ENCODE measurements around the gene PLCB3. TPM values are rescaled to one million over a fixed set of nuclear protein-coding genes. Genes with fewer than 3 reads are reported as not detected.

Gene PLCB3
- total RNA-seq, 1 donor from 2014 or later: 36.2 TPM

DNA sequence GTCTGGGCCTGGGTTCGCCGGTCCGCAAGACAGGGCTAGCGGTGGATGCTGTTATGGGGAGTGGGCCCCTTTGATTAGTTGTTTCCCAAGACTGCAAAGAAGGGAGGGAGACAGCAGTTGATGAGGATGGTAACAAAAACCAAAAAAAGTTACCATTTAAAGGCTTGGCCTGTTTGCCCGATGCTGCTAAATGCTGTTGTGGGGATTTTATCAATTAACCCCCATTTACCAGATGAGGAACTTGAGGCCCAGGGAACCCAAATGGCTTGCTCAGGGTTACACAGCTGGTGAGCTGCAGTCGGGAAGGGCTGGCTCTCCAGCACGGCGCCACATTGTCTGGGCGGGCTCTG lies 28.7 kb upstream of the PLCB3 start:
- H3K4me1 Mint-ChIP-seq (ENCODE audit: low read depth, unreplicated experiment): no peaks in the 10 kb centered on the region
- no peaks in the 10 kb centered on the region for H3K36me3 Mint-ChIP-seq (ENCODE audit: unreplicated experiment)
- TF ChIP-seq, protein P1, sequence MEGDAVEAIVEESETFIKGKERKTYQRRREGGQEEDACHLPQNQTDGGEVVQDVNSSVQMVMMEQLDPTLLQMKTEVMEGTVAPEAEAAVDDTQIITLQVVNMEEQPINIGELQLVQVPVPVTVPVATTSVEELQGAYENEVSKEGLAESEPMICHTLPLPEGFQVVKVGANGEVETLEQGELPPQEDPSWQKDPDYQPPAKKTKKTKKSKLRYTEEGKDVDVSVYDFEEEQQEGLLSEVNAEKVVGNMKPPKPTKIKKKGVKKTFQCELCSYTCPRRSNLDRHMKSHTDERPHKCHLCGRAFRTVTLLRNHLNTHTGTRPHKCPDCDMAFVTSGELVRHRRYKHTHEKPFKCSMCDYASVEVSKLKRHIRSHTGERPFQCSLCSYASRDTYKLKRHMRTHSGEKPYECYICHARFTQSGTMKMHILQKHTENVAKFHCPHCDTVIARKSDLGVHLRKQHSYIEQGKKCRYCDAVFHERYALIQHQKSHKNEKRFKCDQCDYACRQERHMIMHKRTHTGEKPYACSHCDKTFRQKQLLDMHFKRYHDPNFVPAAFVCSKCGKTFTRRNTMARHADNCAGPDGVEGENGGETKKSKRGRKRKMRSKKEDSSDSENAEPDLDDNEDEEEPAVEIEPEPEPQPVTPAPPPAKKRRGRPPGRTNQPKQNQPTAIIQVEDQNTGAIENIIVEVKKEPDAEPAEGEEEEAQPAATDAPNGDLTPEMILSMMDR (IDR thresholded peaks at IDR 0.05; ENCODE audit: partially characterized antibody, unreplicated experiment): no peak
- peaks cover 2% of the 10 kb centered on the region for H3K27me3 Mint-ChIP-seq (ENCODE audit: unreplicated experiment)
- no peaks in the 10 kb centered on the region for H3K9me3 Mint-ChIP-seq (ENCODE audit: unreplicated experiment)
- no peak for DNase-seq
- no peak overlapping the region for H3K4me3 Mint-ChIP-seq (ENCODE audit: unreplicated experiment)
- H3K27ac Mint-ChIP-seq (ENCODE audit: unreplicated experiment): no peak overlapping the region

DNA sequence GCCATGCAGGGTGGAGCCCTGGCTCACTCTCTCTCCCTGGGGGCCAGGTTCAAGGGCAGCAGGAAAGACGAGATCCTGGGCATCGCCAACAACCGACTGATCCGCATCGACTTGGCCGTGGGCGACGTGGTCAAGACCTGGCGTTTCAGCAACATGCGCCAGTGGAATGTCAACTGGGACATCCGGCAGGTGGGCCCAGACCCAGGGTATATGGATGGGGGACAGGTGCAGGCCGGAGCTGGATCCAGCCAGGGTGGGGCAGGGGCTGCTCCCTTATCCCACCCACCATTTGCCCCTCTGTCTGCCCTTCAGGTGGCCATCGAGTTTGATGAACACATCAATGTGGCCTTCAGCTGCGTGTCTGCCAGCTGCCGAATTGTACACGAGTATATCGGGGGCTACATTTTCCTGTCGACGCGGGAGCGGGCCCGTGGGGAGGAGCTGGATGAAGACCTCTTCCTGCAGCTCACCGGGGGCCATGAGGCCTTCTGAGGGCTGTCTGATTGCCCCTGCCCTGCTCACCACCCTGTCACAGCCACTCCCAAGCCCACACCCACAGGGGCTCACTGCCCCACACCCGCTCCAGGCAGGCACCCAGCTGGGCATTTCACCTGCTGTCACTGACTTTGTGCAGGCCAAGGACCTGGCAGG lies 28.2 kb upstream of the PLCB3 start:
- peaks cover 2% of the 10 kb centered on the region for H3K27me3 Mint-ChIP-seq (ENCODE audit: unreplicated experiment)
- TF ChIP-seq, protein P1 (IDR thresholded peaks at IDR 0.05; ENCODE audit: partially characterized antibody, unreplicated experiment): no peak
- no peaks in the 10 kb centered on the region for H3K9me3 Mint-ChIP-seq (ENCODE audit: unreplicated experiment)
- H3K36me3 Mint-ChIP-seq (ENCODE audit: unreplicated experiment): no peaks in the 10 kb centered on the region
- H3K27ac Mint-ChIP-seq (ENCODE audit: unreplicated experiment): no peak overlapping the region
- H3K4me1 Mint-ChIP-seq (ENCODE audit: low read depth, unreplicated experiment): no peaks in the 10 kb centered on the region
- no peak overlapping the region for H3K4me3 Mint-ChIP-seq (ENCODE audit: unreplicated experiment)
- DNase-seq: no peak

DNA sequence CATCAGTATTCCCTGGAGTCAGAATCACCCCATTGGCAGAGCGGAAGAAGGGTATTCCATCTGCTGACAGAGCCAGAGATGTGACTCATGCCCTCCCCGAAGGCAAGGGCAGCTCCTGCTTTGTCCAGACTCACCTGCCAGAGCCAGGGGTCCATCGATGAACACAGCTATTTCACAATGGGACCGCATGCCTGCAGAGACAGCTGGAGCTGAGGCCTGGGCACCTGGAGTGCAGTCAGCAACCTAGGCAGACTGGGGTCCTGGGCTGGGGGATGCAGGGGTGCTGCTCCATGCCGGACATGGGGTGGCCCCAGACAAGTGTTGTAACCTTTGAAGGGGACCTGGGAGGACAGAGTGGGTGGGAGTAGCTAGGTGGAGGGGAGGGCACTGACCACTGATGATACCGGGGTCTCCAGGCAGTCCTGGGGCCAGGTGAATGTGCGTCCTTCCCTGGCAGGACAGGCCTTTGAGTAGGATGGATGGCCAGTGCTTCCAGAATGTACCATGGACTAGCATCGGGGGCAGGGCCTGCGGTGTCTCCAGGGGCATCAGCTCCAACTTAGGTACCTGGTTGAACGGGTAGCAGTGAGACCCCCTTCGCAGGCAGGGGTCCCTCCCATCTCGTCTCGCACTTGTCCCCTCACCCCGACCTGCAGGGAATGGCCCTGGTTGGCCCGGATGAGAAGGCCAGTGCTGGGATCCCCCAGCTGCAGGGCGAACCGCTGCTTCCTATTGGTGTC lies 27.0 kb upstream of the PLCB3 start:
- no peak for DNase-seq
- no peaks in the 10 kb centered on the region for H3K36me3 Mint-ChIP-seq (ENCODE audit: unreplicated experiment)
- no peaks in the 10 kb centered on the region for H3K4me1 Mint-ChIP-seq (ENCODE audit: low read depth, unreplicated experiment)
- H3K27ac Mint-ChIP-seq (ENCODE audit: unreplicated experiment): no peak overlapping the region
- peaks cover 4% of the 10 kb centered on the region for H3K27me3 Mint-ChIP-seq (ENCODE audit: unreplicated experiment)
- TF ChIP-seq, protein P1 (IDR thresholded peaks at IDR 0.05; ENCODE audit: partially characterized antibody, unreplicated experiment): no peak
- H3K4me3 Mint-ChIP-seq (ENCODE audit: unreplicated experiment): no peak overlapping the region
- no peaks in the 10 kb centered on the region for H3K9me3 Mint-ChIP-seq (ENCODE audit: unreplicated experiment)

DNA sequence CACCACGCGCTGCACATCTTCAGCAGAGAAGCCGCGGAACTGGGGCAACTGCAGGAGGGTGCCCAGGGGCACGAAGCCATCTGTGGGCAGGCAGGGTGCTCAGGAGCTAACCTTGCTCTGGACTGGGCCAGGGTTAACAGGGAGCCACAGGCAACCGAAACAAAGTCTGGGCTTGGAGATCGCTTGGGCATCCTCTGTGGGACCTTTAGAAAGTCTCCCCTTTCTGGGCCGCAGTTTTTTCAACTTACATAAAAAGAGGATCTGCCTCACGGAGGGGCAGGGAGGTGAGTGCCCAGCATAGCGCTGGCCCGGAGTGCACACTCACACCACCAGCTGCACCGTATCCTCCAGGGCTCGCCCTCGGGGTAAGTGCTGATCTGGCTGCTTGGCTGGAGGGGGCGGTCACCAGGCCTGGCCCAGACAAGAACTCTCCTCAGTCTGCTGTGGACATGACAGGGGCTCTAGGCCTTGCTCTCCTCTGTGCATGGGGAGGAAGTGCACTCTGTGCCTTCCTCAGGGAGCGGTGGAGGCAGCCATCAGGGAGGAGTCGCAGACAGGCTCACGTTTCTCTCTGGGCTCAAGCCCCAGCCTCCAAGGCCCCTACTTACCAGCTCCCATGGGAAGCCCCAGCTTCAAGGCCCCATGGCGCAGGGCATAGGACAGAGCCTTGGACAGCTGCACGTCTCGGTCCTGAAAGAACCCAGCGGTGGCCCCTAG lies 26.3 kb upstream of the PLCB3 start:
- TF ChIP-seq, protein P1 (IDR thresholded peaks at IDR 0.05; ENCODE audit: partially characterized antibody, unreplicated experiment): no peak
- Mint-ChIP-seq H3K4me3 (ENCODE audit: unreplicated experiment) (peak overlapping the region; percentile 87), H3K9me3 (ENCODE audit: unreplicated experiment) (no peaks in the 10 kb centered on the region), H3K27ac (ENCODE audit: unreplicated experiment) (no peak overlapping the region), H3K27me3 (ENCODE audit: unreplicated experiment) (peaks cover 4% of the 10 kb centered on the region), H3K4me1 (ENCODE audit: low read depth, unreplicated experiment) (no peaks in the 10 kb centered on the region), H3K36me3 (ENCODE audit: unreplicated experiment) (no peaks in the 10 kb centered on the region)
- no peak for DNase-seq

All from glutamatergic neuron (in vitro differentiated cells).